Inferior parietal cortex (tissue), 1 donor: ENCODE data around the gene PPFIA2.
"Not testable (repeated sequence)": the region's sequence is repeated elsewhere in the genome, so short reads cannot be mapped to it uniquely, and the experiment has no call there.

ENCODE experiments used
- DNase-seq: peaks from one replicate; pipeline ENCODE4 v3.0.0-alpha.2; 2016; ENCODE audit errors: extremely low spot score

Gene PPFIA2

GRCh38 chr12:81211306-81211705 lies 547.8 kb downstream of the PPFIA2 start:
- no peak for DNase-seq

- DNase-seq = not testable (repeated sequence)
These were observed 549.4 kb downstream of the PPFIA2 start for GRCh38 chr12:81209772-81210225.

- DNase-seq = no peak
These were observed 550.1 kb downstream of the PPFIA2 start for GRCh38 chr12:81209012-81209411.

GRCh38 chr12:81208187-81208911 lies 550.8 kb downstream of the PPFIA2 start:
- DNase-seq = no peak
